ENCODE results near the gene ASPSCR1.

Gene ASPSCR1

DNA sequence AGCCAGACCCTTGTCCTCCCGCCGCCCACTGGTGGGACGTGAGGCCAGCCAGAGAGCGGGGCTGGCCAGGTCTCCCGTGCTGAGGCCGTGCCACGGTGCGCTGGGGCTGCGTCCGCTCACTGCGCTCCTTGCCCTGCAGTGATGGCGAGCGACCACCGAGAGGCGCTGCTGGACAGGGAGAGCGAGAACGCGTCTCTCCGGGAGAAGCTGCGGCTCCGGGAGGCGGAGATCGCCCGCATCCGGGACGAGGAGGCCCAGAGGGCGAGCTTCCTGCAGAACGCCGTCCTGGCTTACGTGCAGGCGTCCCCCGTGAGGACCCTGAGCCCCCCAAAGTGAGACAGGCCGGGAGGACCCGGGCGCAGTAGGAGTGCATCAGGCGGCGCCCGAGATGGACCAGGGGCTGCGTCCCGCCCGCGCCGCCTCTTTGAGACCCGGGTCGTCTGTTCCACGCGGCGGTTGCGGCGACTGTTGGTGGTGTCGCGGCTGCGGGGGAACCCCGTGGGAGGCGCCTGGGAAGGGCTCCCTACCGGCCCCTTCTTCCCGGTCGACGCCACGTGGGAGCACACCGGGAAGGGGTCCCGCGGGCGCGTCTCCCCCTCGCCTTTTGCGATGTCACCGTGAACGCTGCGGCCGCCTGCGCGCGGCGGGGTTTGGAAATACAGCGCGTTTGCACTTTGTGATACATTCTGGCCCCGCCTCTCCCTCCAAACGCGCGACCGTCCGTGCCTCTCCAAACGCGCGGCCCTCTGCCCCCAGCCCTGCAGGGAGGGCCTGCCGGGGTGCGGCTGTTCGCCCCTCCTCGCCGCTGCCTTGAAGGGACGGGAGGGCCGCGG, 53.3 kb downstream of the ASPSCR1 start:
- TF ChIP-seq, protein P1, sequence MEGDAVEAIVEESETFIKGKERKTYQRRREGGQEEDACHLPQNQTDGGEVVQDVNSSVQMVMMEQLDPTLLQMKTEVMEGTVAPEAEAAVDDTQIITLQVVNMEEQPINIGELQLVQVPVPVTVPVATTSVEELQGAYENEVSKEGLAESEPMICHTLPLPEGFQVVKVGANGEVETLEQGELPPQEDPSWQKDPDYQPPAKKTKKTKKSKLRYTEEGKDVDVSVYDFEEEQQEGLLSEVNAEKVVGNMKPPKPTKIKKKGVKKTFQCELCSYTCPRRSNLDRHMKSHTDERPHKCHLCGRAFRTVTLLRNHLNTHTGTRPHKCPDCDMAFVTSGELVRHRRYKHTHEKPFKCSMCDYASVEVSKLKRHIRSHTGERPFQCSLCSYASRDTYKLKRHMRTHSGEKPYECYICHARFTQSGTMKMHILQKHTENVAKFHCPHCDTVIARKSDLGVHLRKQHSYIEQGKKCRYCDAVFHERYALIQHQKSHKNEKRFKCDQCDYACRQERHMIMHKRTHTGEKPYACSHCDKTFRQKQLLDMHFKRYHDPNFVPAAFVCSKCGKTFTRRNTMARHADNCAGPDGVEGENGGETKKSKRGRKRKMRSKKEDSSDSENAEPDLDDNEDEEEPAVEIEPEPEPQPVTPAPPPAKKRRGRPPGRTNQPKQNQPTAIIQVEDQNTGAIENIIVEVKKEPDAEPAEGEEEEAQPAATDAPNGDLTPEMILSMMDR (IDR thresholded peaks at IDR 0.05; ENCODE audit: low read depth, low read length), result peak; percentile 20; the same call in 1 of the 2 replicates
- peak overlapping the region; percentile 54 for H3K4me3 ChIP-seq (ENCODE audit: low read depth, low read length)

DNA sequence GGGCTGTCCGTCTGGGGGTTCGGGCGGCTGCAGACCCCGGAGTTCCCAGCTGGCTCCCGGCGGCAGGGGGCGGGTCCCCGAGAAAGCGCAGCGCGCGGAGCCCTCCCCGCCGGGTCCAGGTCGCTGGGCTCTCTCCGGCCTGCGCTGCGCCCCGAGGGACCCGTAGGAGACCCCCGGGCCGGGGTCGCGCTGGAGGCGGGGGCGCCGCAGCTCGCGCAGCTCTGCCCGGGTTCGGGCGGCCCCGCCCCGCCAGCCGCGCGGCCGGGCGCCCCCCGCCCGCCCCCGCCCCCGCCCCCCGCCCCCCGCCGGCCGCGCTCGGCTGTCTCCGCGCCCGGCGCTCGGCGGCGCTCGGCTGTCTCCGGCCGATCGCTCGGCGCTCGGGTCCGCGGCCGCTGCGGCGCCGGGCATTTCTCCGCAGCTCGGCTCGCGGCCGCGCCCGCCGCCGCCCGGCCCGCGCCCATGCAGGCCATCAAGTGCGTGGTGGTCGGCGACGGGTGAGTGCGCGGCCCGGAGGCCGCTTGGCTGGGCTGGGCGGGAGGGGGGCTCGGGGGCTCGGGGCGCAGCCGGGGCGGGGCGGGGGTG, 54.0 kb downstream of the ASPSCR1 start, which contains the start of gene RAC3:
TSS of gene RAC3 (plus strand) at position 376 of the 582 bp plus-strand sequence. CDS start at position 460, 84 bp downstream.
- H3K4me3 ChIP-seq (ENCODE audit: low read depth, low read length), result peak within 1 kb of the TSS; percentile 54
- TF ChIP-seq, protein P1 (IDR thresholded peaks at IDR 0.05; ENCODE audit: low read depth, low read length), result no peak

DNA sequence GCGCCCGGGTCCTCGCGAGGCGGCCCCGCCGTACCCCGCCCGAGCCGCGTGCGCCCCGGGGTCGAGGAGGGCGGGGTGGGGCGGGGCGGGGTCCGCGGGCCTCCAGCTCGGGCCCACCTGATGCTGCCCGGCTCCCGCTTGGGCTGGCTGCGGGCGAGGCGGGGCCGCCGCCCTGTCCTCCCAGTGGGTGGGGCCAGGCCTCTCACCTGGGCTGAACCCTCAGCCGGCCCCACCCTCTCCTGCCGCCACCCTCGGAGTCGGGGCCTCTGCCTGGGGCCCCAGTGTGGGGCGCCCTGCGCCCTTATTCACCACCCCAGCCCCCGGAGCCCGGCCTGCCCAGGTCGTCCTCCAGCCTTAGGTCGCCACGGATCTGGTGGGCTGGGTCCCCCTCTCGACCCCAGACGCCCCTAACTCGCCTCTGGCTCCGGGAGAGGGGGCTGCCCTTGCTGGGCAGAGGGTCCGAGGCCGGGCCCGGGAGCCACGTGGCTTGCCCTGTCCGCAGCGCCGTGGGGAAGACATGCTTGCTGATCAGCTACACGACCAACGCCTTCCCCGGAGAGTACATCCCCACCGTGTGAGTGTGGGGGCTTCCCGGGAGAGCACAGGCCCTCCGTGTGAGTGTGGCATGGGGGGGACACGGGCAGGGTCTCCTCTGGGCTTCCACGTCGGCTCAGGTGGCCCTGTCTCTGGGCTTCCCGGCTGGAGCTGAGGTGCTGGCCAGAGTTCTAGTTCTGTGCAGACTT, 54.6 kb downstream of the ASPSCR1 start:
- TF ChIP-seq, protein P1 (IDR thresholded peaks at IDR 0.05; ENCODE audit: low read depth, low read length), result no peak
- H3K4me3 ChIP-seq (ENCODE audit: low read depth, low read length), result peak overlapping the region; percentile 50

DNA sequence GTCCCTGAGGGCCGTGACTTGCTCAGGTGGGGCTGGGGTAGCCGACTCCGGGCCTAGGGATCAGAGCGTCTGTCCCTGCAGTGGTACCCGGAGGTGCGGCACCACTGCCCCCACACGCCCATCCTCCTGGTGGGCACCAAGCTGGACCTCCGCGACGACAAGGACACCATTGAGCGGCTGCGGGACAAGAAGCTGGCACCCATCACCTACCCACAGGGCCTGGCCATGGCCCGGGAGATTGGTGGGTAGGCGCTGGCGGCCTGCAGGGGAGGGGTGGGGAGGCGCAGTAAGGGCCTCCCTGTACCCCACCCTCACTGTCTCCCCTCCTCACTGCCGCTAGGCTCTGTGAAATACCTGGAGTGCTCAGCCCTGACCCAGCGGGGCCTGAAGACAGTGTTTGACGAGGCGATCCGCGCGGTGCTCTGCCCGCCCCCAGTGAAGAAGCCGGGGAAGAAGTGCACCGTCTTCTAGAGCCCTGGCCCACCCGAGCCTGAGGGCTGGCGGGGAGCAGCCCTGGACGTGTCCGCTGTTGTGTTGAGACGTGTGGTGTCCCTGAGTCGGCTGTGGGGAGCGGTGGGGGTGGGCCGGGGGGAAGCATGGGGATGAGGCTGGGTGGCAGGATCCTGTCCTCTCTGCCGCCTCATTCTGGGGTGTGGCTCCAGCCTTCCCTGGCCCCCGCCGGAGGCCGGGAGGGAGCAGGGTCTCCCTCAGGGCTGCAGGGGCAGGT, 56.1 kb downstream of the ASPSCR1 start:
- TF ChIP-seq, protein P1 (IDR thresholded peaks at IDR 0.05; ENCODE audit: low read depth, low read length), result no peak
- H3K4me3 ChIP-seq (ENCODE audit: low read depth, low read length), result no peak overlapping the region

DNA sequence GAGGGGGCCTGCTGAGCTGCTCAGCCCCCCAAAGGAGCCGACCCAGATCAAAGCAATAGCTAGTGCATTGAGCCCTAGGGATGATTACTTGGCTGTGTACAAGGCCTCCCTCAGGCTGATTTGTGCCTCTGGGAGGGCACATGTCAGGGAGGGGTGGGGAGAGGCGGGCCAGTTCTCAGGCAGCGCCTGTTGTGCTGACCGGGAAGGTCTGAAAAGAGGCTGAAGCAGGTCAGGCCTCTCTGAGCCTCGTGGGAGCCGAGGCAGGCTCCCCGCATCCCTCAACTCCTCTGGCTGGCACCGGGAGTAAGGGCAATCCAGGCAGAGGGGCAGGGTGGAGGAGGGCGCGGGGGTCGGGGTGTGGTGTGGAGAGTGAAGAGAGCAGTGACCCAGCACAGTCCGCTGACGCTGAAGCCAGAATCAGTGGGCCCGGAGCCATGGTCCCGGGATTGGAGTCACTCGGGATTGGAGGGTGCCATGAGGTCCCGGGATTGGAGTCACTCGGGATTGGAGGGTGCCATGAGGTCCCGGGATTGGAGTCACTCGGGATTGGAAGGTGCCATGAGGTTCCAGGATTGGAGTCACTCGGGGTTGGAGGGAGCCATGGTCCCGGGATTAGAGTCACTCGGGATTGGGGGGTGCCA, 57.1 kb downstream of the ASPSCR1 start:
- H3K4me3 ChIP-seq (ENCODE audit: low read depth, low read length), result no peak overlapping the region
- TF ChIP-seq, protein P1 (IDR thresholded peaks at IDR 0.05; ENCODE audit: low read depth, low read length), result no peak

DNA sequence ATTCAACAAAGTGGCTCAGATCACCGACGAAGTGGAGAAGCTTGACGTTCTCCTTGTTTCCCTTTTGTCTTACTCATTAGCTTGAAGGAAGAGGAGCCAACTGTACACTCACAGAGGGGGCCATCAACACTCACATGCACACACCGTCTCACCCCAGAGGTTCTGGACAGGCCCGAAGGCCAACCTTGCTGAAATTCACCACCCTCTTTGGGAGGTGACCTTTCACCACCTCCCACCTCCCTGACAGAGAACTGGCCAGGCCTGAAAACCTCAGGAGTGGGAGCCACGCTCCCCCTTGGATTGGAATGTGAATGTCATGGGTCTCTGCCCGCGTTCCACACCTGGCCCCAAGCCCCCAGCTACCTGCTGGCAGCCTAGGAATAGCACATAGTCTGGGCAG, 58.1 kb downstream of the ASPSCR1 start:
- TF ChIP-seq, protein P1 (IDR thresholded peaks at IDR 0.05; ENCODE audit: low read depth, low read length), result no peak
- H3K4me3 ChIP-seq (ENCODE audit: low read depth, low read length), result no peak overlapping the region

Data from WI38 (cell line).